Loucy (cell line): ENCODE results near the gene ALG8.
A peak's percentile ranks its signal among the peaks of the same experiment; 100 is the strongest.

Source experiments
- H2AFZ ChIP-seq: fragments of 200-600 bp; sonication (generic); 2 replicates; pipeline ENCODE4 v1.6.0; 2016; ENCODE audit warnings: antibody characterized with exemption, mild to moderate bottlenecking, low read length, moderate library complexity
- H3F3A ChIP-seq: fragments of 200-600 bp; 2 replicates; pipeline ENCODE4 v1.6.0; 2016; ENCODE audit warnings: antibody characterized with exemption, low read depth, mild to moderate bottlenecking
- H3K27me3 ChIP-seq: fragments of 200-600 bp; sonication (generic); 2 replicates; pipeline ENCODE4 v1.6.1; 2014; ENCODE audit warnings: low read length, mild to moderate bottlenecking; ENCODE audit not compliant: insufficient read depth, poor library complexity, severe bottlenecking
- H3K36me3 ChIP-seq: fragments of 200-600 bp; sonication (generic); 2 replicates; pipeline ENCODE4 v1.6.1; 2016; ENCODE audit warnings: low read length; ENCODE audit not compliant: insufficient read depth
- H3K4me1 ChIP-seq: fragments of 200-600 bp; sonication (generic); 2 replicates; pipeline ENCODE4 v1.5.1; 2014; ENCODE audit warnings: low read length, mild to moderate bottlenecking; ENCODE audit not compliant: insufficient read depth, poor library complexity, severe bottlenecking
- H3K4me2 ChIP-seq: fragments of 200-600 bp; sonication (generic); 2 replicates; pipeline ENCODE4 v1.6.0; 2014; ENCODE audit warnings: antibody characterized with exemption, low read length, low read depth, mild to moderate bottlenecking; ENCODE audit not compliant: poor library complexity, severe bottlenecking
- H3K4me3 ChIP-seq: fragments of 200-600 bp; sonication (generic); 2 replicates; pipeline ENCODE4 v1.5.1; 2014; ENCODE audit warnings: low read length, mild to moderate bottlenecking, mixed read lengths; ENCODE audit not compliant: poor library complexity, severe bottlenecking
- H3K79me2 ChIP-seq: fragments of 200-600 bp; sonication (generic); 2 replicates; pipeline ENCODE4 v1.6.1; 2014; ENCODE audit warnings: low read length; ENCODE audit not compliant: insufficient read depth
- H3K9ac ChIP-seq: fragments of 200-600 bp; sonication (generic); 2 replicates; pipeline ENCODE4 v1.6.0; 2014; ENCODE audit warnings: mild to moderate bottlenecking, low read depth, low read length, moderate library complexity; ENCODE audit not compliant: poor library complexity, severe bottlenecking
- H3K9me2 ChIP-seq: fragments of 200-600 bp; sonication (generic); replicated peaks from 2 replicates; pipeline ENCODE4 v1.6.1; 2016; ENCODE audit warnings: low read depth, low read length, mixed read lengths
- H3K9me3 ChIP-seq: fragments of 200-600 bp; sonication (generic); 2 replicates; pipeline ENCODE4 v1.6.1; 2014; ENCODE audit warnings: mild to moderate bottlenecking, antibody characterized with exemption, low read length, low read depth; ENCODE audit not compliant: insufficient read depth
- H4K20me1 ChIP-seq: fragments of 200-600 bp; sonication (generic); 2 replicates; pipeline ENCODE4 v1.6.0; 2014; ENCODE audit warnings: antibody characterized with exemption, low read length, mild to moderate bottlenecking; ENCODE audit not compliant: insufficient read depth, poor library complexity, severe bottlenecking
- EZH2phosphoT487 ChIP-seq: fragments of 200-600 bp; IDR thresholded peaks from 2 replicates; pipeline ENCODE4 v1.6.1; 2018; ENCODE audit warnings: antibody characterized with exemption, mild to moderate bottlenecking, moderate library complexity, borderline replicate concordance
- TF ChIP-seq, protein P1 (sequence below): fragments of 200-600 bp; sonication (generic); conservative IDR thresholded peaks from 2 replicates; pipeline ENCODE4 v1.5.1; 2014; ENCODE audit warnings: mild to moderate bottlenecking, antibody characterized with exemption, low read length

The ALG8 gene

DNA sequence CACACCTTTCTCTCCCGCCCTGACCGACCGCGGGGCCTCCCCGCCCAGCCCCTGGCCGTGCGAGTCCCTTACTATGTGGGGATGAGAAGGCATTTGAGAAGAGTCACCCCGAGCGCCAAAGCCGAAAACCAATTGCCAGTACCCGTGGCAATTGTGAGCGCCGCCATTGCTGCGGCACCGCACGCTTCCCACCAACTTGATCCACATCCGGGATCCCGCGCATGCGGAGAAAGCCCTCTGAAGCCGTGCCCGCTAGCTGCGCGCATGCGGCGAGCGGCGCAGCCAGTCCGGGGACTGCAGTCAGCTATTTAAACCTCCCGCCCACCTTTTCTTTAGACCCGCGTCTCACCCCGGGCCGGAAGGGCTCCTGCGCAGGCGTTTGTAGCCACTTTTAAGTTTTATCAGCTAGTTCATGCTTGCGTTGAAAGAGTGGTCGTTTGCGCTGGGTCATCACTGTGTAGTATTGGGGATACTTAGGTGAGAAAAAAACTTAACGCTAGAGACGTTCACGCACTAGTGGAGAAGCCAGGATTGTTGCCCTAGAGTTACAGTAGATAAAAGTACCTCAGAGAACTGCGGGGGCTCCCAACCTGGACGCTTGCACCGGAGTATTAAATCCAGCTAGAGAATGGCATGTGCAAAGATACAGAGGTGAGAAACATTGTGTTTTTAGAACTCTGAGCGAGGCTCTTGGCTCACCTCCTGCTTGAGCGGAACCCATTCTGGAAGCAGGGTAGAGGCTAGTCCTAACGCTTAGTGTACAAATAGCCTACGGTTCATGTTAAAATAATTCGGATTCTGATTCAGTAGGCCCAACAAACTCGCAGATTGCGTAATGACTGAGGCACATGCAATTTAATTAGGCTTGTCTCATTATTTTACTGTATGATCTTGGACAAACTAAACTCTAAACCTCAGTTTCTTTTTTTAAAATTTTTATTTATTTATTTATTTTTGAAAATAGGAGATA lies at the start of gene ALG8:
Gene ALG8 (minus strand): TSS at position 205 of the 970 bp plus-strand sequence. CDS start 38 bp downstream, at position 167.
- Histone ChIP-seq H3K79me2 (peaks cover 26% of the 10 kb centered on the region), H4K20me1 (no peaks in the 10 kb centered on the region), H3K36me3 (no peaks in the 10 kb centered on the region), H3K4me3 (peak within 1 kb of the TSS; percentile 89), H3K4me1 (peaks cover 16% of the 10 kb centered on the region), H2AFZ (peak within 1 kb of the TSS; percentile 90), H3K9ac (peak within 1 kb of the TSS; percentile 83), H3K4me2 (peak within 1 kb of the TSS; percentile 85), H3F3A (no peaks in the 10 kb centered on the region), H3K9me2 (no peaks in the 10 kb centered on the region), H3K9me3 (no peaks in the 10 kb centered on the region), H3K27me3 (no peaks in the 10 kb centered on the region)
- TF ChIP-seq EZH2phosphoT487: no peak
- TF ChIP-seq, protein P1, sequence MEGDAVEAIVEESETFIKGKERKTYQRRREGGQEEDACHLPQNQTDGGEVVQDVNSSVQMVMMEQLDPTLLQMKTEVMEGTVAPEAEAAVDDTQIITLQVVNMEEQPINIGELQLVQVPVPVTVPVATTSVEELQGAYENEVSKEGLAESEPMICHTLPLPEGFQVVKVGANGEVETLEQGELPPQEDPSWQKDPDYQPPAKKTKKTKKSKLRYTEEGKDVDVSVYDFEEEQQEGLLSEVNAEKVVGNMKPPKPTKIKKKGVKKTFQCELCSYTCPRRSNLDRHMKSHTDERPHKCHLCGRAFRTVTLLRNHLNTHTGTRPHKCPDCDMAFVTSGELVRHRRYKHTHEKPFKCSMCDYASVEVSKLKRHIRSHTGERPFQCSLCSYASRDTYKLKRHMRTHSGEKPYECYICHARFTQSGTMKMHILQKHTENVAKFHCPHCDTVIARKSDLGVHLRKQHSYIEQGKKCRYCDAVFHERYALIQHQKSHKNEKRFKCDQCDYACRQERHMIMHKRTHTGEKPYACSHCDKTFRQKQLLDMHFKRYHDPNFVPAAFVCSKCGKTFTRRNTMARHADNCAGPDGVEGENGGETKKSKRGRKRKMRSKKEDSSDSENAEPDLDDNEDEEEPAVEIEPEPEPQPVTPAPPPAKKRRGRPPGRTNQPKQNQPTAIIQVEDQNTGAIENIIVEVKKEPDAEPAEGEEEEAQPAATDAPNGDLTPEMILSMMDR: no peak

DNA sequence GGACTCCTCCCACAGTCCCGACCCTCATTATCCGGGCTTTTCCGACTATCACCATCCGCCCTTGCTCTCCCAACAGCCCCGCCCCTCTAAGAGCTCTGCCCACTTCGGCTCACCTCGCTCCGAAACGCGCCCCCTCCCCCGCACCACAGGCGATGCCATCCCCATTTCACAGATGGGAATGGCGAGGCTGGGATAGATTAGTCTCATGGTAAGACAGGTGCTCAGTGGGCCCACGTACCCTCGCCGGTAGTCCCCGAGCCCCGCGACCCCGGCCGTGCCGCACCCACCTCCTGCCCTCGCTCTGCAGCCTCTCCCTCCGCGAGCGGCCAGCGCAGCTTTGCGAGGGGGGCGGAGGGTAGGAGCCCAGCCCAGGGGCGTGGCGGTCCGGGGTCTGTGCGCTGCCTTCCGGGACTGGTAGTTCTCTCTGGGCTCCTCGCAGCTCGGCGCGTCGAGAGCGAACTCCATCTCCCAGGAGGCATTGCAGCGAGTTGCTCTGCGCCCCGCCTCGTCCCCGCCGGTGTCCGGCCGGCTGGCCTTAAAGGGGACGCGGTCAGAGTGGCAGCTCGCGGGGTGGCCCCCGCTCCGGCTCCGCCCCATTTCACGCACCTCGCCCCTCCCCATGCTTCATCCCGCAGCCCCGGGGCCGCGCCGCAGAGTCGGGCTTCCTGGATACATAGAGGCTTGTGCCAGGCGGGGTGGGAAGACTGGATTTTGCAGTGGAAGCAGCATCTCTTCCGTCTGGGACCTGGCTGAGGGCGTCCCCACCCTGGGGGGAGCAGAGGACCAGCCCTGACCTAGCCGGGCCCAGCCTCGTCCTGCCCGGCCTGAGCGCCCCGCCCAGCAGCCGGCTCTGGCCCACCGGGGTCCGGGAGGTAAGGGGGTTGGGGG lies 49.1 kb upstream of the ALG8 start, which contains the start of the genes KCTD21 and USP35:
Gene KCTD21 (minus strand): TSS at position 341 of the 888 bp plus-strand sequence. CDS start 14,072 bp downstream, outside the sequence.
Gene USP35 (plus strand): TSS at position 634 of the 888 bp plus-strand sequence. CDS start 7,327 bp downstream, outside the sequence.
- peak within 1 kb of the TSS; percentile 85 for H2AFZ ChIP-seq
- peak within 1 kb of the TSS; percentile 75 for H3K9ac ChIP-seq
- peak within 1 kb of the TSS; percentile 87 for H3K4me3 ChIP-seq
- peaks cover 41% of the 10 kb centered on the region for H3K4me1 ChIP-seq
- H3K27me3 ChIP-seq: no peaks in the 10 kb centered on the region
- H3K9me3 ChIP-seq: no peaks in the 10 kb centered on the region
- H3K4me2 ChIP-seq: peak within 1 kb of the TSS; percentile 92
- no peaks in the 10 kb centered on the region for H3K9me2 ChIP-seq
- H3K79me2 ChIP-seq: peaks cover 18% of the 10 kb centered on the region; the same call in 1 of the 2 replicates
- H3K36me3 ChIP-seq: no peaks in the 10 kb centered on the region
- no peaks in the 10 kb centered on the region for H4K20me1 ChIP-seq
- no peak for TF ChIP-seq EZH2phosphoT487
- TF ChIP-seq, protein P1: no peak
- H3F3A ChIP-seq: no peaks in the 10 kb centered on the region
